ENCODE measurements around the gene LARP4.

DNA sequence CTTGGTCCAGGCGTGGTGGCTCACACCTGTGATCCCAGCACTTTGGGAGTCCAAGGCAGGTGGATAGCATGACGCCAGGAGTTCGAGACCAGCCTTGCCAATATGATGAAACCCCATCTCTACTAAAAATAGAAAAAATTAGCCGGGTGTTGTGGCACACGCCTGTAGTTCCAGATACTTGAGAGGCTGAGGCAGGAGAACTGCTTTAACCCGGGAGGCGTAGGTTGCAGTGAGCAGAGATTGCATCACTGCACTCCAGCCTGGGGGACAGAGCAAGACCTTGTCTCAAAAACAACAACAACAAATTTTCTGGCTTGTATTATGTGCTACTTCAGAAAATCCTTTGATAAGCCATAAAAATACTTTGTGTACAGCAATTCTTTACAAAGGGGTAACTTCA is 41.1 kb downstream of the LARP4 start:
- TF ChIP-seq EZH2 (IDR thresholded peaks at IDR 0.05) (no peak), POLR2AphosphoS5 (IDR thresholded peaks at IDR 0.05; ENCODE audit: borderline replicate concordance, low read depth, low read length) (no peak)
